ENCODE results near the gene TRPC1. TPM values are rescaled to one million over a fixed set of nuclear protein-coding genes. Genes with fewer than 3 reads are reported as not detected.

The TRPC1 gene
- total and polyA plus RNA-seq, 8 donors, result 5.6 to 17.7 (median 14.9) TPM

DNA sequence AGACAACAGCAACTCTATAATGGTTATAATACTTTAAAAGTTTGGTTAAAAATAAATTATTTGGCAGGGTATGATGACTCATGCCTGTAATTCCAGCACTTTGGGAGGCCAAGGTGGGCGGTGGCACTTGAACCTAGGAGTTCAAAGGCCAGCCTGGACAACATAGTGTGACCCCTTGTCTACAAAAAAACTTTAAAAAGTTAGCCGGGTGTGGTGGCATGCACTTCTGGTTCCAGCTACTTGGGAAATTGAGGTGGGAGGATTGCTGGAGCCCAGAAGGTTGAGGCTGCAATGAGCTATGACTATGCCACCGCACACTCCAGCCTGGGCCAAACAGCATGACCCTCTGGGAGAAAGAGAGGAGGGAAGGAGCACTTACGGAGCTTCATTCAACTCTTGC is 7.7 kb upstream of the TRPC1 start:
- TF ChIP-seq CTCF (IDR thresholded peaks at IDR 0.05), result no peak
- intact Hi-C loops (cut with DNase I), result no loop called here
- no peak for DNase-seq
- no peak overlapping the region for H3K4me3 ChIP-seq
- no peak overlapping the region for H3K27ac ChIP-seq
- no peaks in the 10 kb centered on the region for H3K36me3 ChIP-seq
- ATAC-seq, result no peak
- H3K9me3 ChIP-seq, result no peaks in the 10 kb centered on the region
- no peaks in the 10 kb centered on the region for H3K4me1 ChIP-seq
- no peaks in the 10 kb centered on the region for H3K27me3 ChIP-seq

GRCh38 chr3:142723665-142723967 is 218 bp upstream of the TRPC1 start:
- peak; percentile 14 for ATAC-seq
- peaks cover 0 to 41% of the 10 kb centered on the region in 2 donors for H3K27me3 ChIP-seq
- DNase-seq, result no peak
- intact Hi-C loops (cut with DNase I), result no loop called here
- peak overlapping the region; percentile 61 to 69 for H3K4me3 ChIP-seq
- TF ChIP-seq CTCF (IDR thresholded peaks at IDR 0.05), result no peak
- peaks cover 0 to 16% of the 10 kb centered on the region in 2 donors for H3K4me1 ChIP-seq
- H3K27ac ChIP-seq, result peak overlapping the region in 1 of 2 donors; percentile 72
- no peaks in the 10 kb centered on the region for H3K9me3 ChIP-seq
- no peaks in the 10 kb centered on the region for H3K36me3 ChIP-seq

- Histone ChIP-seq H3K4me3 (peak overlapping the region; percentile 61 to 69), H3K27me3 (peaks cover 0 to 41% of the 10 kb centered on the region in 2 donors), H3K4me1 (peaks cover 0 to 16% of the 10 kb centered on the region in 2 donors), H3K36me3 (no peaks in the 10 kb centered on the region), H3K27ac (peak overlapping the region in 1 of 2 donors; percentile 73), H3K9me3 (no peaks in the 10 kb centered on the region)
- intact Hi-C loops (cut with DNase I), result no loop called here
- peak; percentile 41 to 78 (median 54) for DNase-seq
- no peak for TF ChIP-seq CTCF (IDR thresholded peaks at IDR 0.05)
- ATAC-seq, result peak; percentile 60
These were observed 985 bp downstream of the TRPC1 start for GRCh38 chr3:142724682-142725356.

DNA sequence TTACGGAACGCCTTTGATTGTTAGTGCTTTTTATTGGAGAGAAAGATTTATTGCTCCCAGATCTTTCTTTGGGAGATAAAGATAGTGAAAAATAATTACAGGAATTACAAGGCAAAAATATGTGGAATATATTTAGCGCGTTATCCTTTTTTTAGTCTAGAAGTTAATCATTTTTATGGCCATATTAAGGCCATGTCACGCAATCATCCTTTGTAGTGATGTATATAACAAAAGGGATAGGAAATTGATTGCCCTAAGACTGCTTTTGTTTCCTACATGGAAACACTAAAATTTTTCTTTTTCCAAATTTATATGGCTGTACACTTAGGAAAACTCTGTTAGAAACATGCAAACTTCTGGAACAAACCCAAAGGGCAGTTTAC is 1.5 kb downstream of the TRPC1 start:
- H3K4me1 ChIP-seq, result peaks cover 0 to 16% of the 10 kb centered on the region in 2 donors
- intact Hi-C loops (cut with DNase I), result no loop called here
- TF ChIP-seq CTCF (IDR thresholded peaks at IDR 0.05), result no peak
- H3K4me3 ChIP-seq, result peak overlapping the region; percentile 61 to 69
- no peak for ATAC-seq
- peaks cover 0 to 41% of the 10 kb centered on the region in 2 donors for H3K27me3 ChIP-seq
- no peaks in the 10 kb centered on the region for H3K36me3 ChIP-seq
- no peak for DNase-seq
- no peaks in the 10 kb centered on the region for H3K9me3 ChIP-seq
- H3K27ac ChIP-seq, result no peak overlapping the region

- intact Hi-C loops (cut with DNase I), result no loop called here
- Histone ChIP-seq H3K27me3 (peaks cover 0 to 41% of the 10 kb centered on the region in 2 donors), H3K9me3 (no peaks in the 10 kb centered on the region), H3K36me3 (no peaks in the 10 kb centered on the region), H3K27ac (no peak overlapping the region), H3K4me3 (no peak overlapping the region), H3K4me1 (peaks cover 0 to 16% of the 10 kb centered on the region in 2 donors)
- TF ChIP-seq CTCF (IDR thresholded peaks at IDR 0.05), result no peak
- no peak for ATAC-seq
- no peak for DNase-seq
These were observed 2.2 kb downstream of the TRPC1 start for GRCh38 chr3:142726017-142726416.
